AG10803 (cell line): ENCODE data around the gene ZG16B.

Source experiments
- DNase-seq: peaks from one replicate; pipeline ENCODE4 v3.0.0; 2010; ENCODE audit warnings: low read depth
- H3K4me3 ChIP-seq: 2 replicates; pipeline ENCODE4 v1.5.1; 2011; ENCODE audit warnings: mild to moderate bottlenecking, low read length, control low read depth
- TF ChIP-seq, protein P1 (sequence below): conservative IDR thresholded peaks from 2 replicates; pipeline ENCODE4 v1.5.1; 2011; ENCODE audit warnings: mild to moderate bottlenecking, low read length, control low read depth, inconsistent platforms

The ZG16B gene

DNA sequence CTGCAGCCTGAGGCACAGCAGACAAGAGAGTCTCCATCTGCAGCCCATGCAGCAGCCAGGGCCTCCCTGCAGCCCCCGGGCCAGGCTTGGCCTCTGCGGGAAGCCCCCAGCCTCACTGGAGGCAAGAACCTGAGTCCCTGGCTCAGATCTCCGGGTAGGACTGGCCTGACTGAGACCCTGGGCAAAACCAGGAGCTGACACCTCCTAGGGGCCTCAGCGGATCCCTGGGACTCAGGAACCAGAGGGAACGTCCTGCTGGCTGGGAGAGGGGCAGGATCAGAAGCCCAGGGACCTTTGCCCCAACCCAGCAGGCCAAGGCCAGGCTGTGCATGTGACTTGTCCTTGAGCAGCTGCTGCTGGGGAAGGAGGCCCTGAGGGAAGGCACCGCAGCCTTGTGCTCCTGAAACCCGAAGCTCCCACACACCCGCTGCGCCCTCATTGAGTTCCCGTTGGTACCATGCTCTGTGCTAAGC, 14.8 kb upstream of the ZG16B start:
- H3K4me3 ChIP-seq, result no peak overlapping the region
- TF ChIP-seq, protein P1, sequence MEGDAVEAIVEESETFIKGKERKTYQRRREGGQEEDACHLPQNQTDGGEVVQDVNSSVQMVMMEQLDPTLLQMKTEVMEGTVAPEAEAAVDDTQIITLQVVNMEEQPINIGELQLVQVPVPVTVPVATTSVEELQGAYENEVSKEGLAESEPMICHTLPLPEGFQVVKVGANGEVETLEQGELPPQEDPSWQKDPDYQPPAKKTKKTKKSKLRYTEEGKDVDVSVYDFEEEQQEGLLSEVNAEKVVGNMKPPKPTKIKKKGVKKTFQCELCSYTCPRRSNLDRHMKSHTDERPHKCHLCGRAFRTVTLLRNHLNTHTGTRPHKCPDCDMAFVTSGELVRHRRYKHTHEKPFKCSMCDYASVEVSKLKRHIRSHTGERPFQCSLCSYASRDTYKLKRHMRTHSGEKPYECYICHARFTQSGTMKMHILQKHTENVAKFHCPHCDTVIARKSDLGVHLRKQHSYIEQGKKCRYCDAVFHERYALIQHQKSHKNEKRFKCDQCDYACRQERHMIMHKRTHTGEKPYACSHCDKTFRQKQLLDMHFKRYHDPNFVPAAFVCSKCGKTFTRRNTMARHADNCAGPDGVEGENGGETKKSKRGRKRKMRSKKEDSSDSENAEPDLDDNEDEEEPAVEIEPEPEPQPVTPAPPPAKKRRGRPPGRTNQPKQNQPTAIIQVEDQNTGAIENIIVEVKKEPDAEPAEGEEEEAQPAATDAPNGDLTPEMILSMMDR, result no peak
- no peak for DNase-seq

DNA sequence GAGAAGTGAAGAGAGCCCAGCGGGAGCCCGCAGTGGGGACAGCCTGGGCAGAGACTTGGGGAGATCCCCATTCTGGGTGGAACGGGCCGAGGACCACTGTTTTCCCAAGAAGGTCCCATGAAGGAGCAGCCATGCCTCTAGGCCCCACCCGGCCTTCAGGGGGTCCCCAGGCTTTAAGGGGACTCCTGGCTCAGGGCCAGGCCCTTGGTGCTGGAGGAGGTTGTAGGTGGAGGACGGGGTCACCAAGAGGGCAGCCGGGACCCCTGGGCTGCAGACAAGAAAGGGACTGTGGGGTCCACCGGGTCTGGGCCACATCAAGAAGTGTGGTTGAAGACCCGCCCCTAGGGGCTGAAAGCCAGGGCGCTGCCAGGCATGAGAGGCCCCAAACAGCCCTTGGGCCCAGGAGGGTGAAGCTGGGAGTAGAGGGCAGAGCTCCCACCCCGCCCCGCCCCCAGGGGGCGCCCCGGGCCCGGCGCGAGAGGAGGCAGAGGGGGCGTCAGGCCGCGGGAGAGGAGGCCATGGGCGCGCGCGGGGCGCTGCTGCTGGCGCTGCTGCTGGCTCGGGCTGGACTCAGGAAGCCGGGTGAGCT, 13.3 kb upstream of the ZG16B start, which contains the start of gene PRSS21:
Gene PRSS21, plus strand, starts transcription at position 487 of the 589 bp plus-strand sequence. Its CDS starts 32 bp downstream, at position 519.
- H3K4me3 ChIP-seq, result no peak within 1 kb of the TSS
- DNase-seq, result no peak
- TF ChIP-seq, protein P1, result no peak

DNA sequence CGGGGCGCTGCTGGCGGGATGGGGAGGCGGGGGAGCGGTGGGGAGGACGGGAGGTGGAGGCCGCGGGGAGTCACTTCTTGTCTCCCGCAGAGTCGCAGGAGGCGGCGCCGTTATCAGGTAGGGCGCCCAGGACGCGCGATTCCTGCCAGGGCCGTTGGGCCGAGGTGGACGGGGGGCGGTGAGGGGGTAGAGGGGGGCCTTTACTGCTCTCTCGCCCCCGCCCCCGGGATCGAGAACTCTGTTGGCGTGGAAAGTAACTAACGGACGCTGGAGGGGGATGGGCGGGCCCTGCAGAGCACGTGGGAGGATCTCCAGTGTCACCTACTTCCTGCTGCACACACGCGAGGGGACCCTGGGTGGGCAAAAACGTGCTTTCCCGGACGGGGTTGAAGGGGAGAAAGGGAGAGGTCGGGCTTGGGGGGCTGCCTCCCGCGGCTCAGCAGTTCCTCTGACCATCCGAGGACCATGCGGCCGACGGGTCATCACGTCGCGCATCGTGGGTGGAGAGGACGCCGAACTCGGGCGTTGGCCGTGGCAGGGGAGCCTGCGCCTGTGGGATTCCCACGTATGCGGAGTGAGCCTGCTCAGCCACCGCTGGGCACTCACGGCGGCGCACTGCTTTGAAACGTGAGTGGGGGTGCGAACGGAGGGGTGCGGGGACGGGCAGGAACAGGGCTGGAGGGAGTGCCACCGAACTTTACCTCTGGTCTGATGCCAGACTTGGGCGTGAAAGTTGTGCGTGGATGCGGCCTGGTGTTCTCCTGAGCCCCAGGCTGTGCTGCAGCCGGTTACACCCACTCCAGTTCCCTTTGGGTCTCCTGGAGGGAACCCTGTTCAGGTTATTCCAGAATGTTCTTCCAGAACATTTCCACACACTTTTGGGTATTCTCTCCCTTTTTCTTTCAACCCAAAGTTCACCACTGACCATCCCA, 12.5 kb upstream of the ZG16B start:
- TF ChIP-seq, protein P1, result no peak
- no peak for DNase-seq
- no peak overlapping the region for H3K4me3 ChIP-seq

DNA sequence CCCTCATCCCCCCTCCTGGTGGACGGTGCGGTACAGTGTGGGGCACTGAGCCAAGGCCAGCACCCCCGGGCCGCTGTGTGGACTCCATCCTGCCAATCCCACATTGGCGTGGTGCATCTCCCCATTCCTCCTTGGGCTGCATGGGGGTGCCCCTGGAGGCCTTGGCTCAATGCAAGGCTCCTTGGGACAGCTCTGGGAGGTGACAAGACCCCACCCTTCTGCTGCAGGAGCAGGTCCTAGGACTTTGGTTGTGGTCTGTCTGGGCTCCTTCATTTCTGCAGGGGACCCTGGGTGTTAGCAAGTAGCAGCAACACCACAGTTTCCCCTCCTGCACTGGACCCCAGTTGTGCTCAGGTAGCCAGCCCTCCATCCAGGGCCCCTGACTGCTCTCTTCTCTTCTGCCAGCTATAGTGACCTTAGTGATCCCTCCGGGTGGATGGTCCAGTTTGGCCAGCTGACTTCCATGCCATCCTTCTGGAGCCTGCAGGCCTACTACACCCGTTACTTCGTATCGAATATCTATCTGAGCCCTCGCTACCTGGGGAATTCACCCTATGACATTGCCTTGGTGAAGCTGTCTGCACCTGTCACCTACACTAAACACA, 11.7 kb upstream of the ZG16B start:
- H3K4me3 ChIP-seq, result no peak overlapping the region
- TF ChIP-seq, protein P1, result no peak
- no peak for DNase-seq

DNA sequence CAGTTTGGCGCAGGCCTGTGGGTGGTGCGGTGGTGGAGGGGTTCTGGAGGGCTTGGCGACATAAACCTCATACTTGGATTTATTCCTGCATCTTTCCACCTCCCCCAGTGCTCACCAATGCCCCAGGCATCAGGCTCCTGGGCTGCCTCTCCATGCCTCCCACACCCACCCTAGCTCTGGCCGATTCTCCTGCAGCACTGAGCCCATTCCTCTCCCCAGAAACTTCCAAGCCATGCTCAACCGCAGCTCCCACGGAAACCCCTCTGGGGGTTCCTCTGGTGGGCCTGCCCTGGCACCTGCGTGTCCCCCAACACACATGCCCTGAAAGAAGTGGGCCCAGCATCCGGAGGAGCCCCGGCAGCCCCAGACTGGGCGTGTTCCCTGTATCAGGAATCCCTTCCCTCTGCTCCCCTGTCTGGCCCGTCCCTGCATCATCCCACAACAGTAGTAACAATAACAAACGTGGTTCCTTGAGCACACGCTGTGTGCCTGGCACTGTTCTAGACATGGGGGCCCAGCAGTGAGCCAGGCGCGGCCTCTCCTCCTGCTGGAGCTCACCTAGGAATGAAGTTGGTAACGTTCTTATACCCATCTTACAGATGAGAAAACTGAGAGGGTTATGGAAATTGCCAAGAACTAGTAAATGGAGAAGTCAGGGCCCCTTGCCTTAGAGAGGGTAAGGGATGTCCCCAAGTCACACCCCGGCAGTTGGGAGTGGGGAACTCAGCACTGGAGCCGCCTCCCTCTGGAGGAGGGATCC, 10.7 kb upstream of the ZG16B start:
- TF ChIP-seq, protein P1, result no peak
- no peak for DNase-seq
- no peak overlapping the region for H3K4me3 ChIP-seq

DNA sequence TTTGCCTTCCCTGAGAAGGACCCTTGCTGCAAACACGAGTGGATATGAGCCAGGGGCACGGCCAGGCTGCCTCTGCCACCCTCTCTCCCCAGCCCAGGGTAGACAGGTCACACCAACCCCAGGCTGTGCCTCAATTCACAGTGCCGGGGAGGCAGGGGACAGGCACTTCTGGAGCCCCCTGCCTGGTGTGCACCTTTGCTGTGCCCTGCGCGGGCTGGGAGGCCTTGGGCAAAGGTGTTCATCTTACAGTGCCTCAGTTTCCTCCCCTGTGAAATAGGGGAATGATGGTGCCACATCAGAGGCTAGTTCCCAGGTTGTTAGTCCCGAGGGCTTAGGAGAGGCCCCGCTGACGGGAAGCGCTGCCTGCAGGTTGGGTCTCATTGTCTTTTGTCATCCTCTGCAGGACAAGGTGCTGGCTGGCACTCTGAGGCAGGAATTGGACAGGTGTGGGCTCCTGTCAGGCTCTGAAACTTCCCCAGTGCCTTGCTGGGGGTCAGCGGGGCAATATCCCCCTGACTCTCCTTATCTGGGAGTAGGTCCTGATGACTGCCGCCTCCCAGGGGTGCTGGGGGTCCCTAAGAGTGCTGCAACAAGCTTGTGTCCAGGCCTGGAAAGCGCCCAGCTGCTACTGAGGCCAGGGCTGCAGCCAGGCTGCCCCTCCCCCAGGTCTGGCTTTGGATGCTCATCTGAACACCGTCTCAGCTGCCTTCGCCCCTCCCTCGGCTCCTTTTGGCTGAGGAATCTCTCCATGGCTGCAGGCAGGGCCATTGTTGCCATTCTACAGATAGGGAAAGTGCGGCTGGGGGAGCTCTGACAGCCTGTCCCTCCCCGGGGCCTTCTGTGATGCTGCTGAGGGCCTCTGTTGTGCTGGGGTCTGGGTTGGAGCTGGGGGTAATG, 9.9 kb upstream of the ZG16B start:
- no peak for DNase-seq
- TF ChIP-seq, protein P1, result no peak
- H3K4me3 ChIP-seq, result no peak overlapping the region
